ENCODE measurements around the gene SMURF1. TPM values are rescaled to one million over a fixed set of nuclear protein-coding genes. Genes with fewer than 3 reads are reported as not detected.
"Not testable (repeated sequence)": the region's sequence is repeated elsewhere in the genome, so short reads cannot be mapped to it uniquely, and the experiment has no call there.

Gene SMURF1
- total RNA-seq, 3 donors from 2014 or later, result 15.1 to 18.1 (median 17.1) TPM

- not testable (repeated sequence) for H3K9me3 Mint-ChIP-seq; ATAC-seq; H3K4me3 Mint-ChIP-seq; H3K27me3 Mint-ChIP-seq (ENCODE audit: low read depth); DNase-seq
- peaks cover 24% of the 10 kb centered on the region for H3K36me3 Mint-ChIP-seq (ENCODE audit: insufficient read depth)
- H3K4me1 Mint-ChIP-seq (ENCODE audit: low read depth), result peaks cover 62% of the 10 kb centered on the region
These were observed 40.1 kb downstream of the SMURF1 start for GRCh38 chr7:99103836-99104235.

GRCh38 chr7:99102809-99103690, 40.9 kb downstream of the SMURF1 start:
- peaks cover 32% of the 10 kb centered on the region for H3K36me3 Mint-ChIP-seq (ENCODE audit: insufficient read depth)
- H3K27me3 Mint-ChIP-seq (ENCODE audit: low read depth), result no peaks in the 10 kb centered on the region
- peaks cover 18% of the 10 kb centered on the region for H3K9me3 Mint-ChIP-seq
- ATAC-seq (peak; percentile 73 to 76), DNase-seq (no peak)
- H3K4me3 Mint-ChIP-seq, result peak overlapping the region; percentile 25
- peaks cover 64% of the 10 kb centered on the region for H3K4me1 Mint-ChIP-seq (ENCODE audit: low read depth)

- peaks cover 19% of the 10 kb centered on the region for H3K9me3 Mint-ChIP-seq
- no peak for DNase-seq
- H3K4me1 Mint-ChIP-seq (ENCODE audit: low read depth), result peaks cover 61% of the 10 kb centered on the region
- ATAC-seq, result no peak
- H3K36me3 Mint-ChIP-seq (ENCODE audit: insufficient read depth), result peaks cover 37% of the 10 kb centered on the region
- no peaks in the 10 kb centered on the region for H3K27me3 Mint-ChIP-seq (ENCODE audit: low read depth)
- H3K4me3 Mint-ChIP-seq, result no peak overlapping the region
These were observed 41.5 kb downstream of the SMURF1 start for GRCh38 chr7:99102361-99102760.

GRCh38 chr7:99101516-99101915, 42.4 kb downstream of the SMURF1 start:
- peaks cover 60% of the 10 kb centered on the region for H3K4me1 Mint-ChIP-seq (ENCODE audit: low read depth)
- H3K4me3 Mint-ChIP-seq; H3K27me3 Mint-ChIP-seq (ENCODE audit: low read depth); DNase-seq; ATAC-seq: not testable (repeated sequence)
- H3K36me3 Mint-ChIP-seq (ENCODE audit: insufficient read depth), result peaks cover 40% of the 10 kb centered on the region
- H3K9me3 Mint-ChIP-seq, result peaks cover 19% of the 10 kb centered on the region

- H3K36me3 Mint-ChIP-seq (ENCODE audit: insufficient read depth), result peaks cover 42% of the 10 kb centered on the region
- H3K4me3 Mint-ChIP-seq, result no peak overlapping the region
- ATAC-seq (no peak), DNase-seq (no peak)
- peaks cover 56% of the 10 kb centered on the region for H3K4me1 Mint-ChIP-seq (ENCODE audit: low read depth)
- no peaks in the 10 kb centered on the region for H3K27me3 Mint-ChIP-seq (ENCODE audit: low read depth)
- peaks cover 19% of the 10 kb centered on the region for H3K9me3 Mint-ChIP-seq
These were observed 44.3 kb downstream of the SMURF1 start for GRCh38 chr7:99099499-99100077.

- H3K9me3 Mint-ChIP-seq, result peaks cover 19% of the 10 kb centered on the region
- peaks cover 37% of the 10 kb centered on the region for H3K36me3 Mint-ChIP-seq (ENCODE audit: insufficient read depth)
- no peaks in the 10 kb centered on the region for H3K27me3 Mint-ChIP-seq (ENCODE audit: low read depth)
- DNase-seq, result no peak
- no peak for ATAC-seq
- H3K4me1 Mint-ChIP-seq (ENCODE audit: low read depth), result peaks cover 55% of the 10 kb centered on the region
- no peak overlapping the region for H3K4me3 Mint-ChIP-seq
These were observed 44.9 kb downstream of the SMURF1 start for GRCh38 chr7:99098824-99099498.

- Mint-ChIP-seq H3K4me3 (no peak overlapping the region), H3K9me3 (peaks cover 19% of the 10 kb centered on the region), H3K4me1 (ENCODE audit: low read depth) (peaks cover 49% of the 10 kb centered on the region), H3K36me3 (ENCODE audit: insufficient read depth) (peaks cover 36% of the 10 kb centered on the region), H3K27me3 (ENCODE audit: low read depth) (no peaks in the 10 kb centered on the region)
- ATAC-seq (no peak), DNase-seq (no peak)
These were observed 45.6 kb downstream of the SMURF1 start for GRCh38 chr7:99098286-99098823.

GRCh38 chr7:99097730-99098129, 46.2 kb downstream of the SMURF1 start:
- no peak for ATAC-seq
- peaks cover 43% of the 10 kb centered on the region for H3K4me1 Mint-ChIP-seq (ENCODE audit: low read depth)

GRCh38 chr7:99096124-99096887, 47.6 kb downstream of the SMURF1 start:
- ATAC-seq (no peak), DNase-seq (no peak)
- Mint-ChIP-seq H3K27me3 (ENCODE audit: low read depth) (no peaks in the 10 kb centered on the region), H3K9me3 (peaks cover 19% of the 10 kb centered on the region), H3K36me3 (ENCODE audit: insufficient read depth) (peaks cover 36% of the 10 kb centered on the region), H3K4me3 (no peak overlapping the region), H3K4me1 (ENCODE audit: low read depth) (peaks cover 44% of the 10 kb centered on the region)

More at GRCh38 chr7:99097730-99098129, 46.2 kb downstream of the SMURF1 start:
- Mint-ChIP-seq H3K9me3 (peaks cover 19% of the 10 kb centered on the region), H3K4me3 (no peak overlapping the region), H3K27me3 (ENCODE audit: low read depth) (no peaks in the 10 kb centered on the region), H3K36me3 (ENCODE audit: insufficient read depth) (peaks cover 36% of the 10 kb centered on the region)
- DNase-seq, result no peak

GRCh38 chr7:99095698-99096097, 48.2 kb downstream of the SMURF1 start:
- H3K4me1 Mint-ChIP-seq (ENCODE audit: low read depth), result peaks cover 42% of the 10 kb centered on the region

GRCh38 chr7:99094401-99094800, 49.5 kb downstream of the SMURF1 start:
- DNase-seq, result no peak
- peaks cover 38% of the 10 kb centered on the region for H3K4me1 Mint-ChIP-seq (ENCODE audit: low read depth)
- H3K4me3 Mint-ChIP-seq, result no peak overlapping the region
- ATAC-seq, result no peak
- H3K9me3 Mint-ChIP-seq, result peaks cover 11% of the 10 kb centered on the region
- no peaks in the 10 kb centered on the region for H3K27me3 Mint-ChIP-seq (ENCODE audit: low read depth)
- H3K36me3 Mint-ChIP-seq (ENCODE audit: insufficient read depth), result peaks cover 22% of the 10 kb centered on the region

More at GRCh38 chr7:99095698-99096097, 48.2 kb downstream of the SMURF1 start:
- Mint-ChIP-seq H3K4me3 (no peak overlapping the region), H3K27me3 (ENCODE audit: low read depth) (no peaks in the 10 kb centered on the region), H3K36me3 (ENCODE audit: insufficient read depth) (peaks cover 30% of the 10 kb centered on the region), H3K9me3 (peaks cover 18% of the 10 kb centered on the region)
- ATAC-seq, result no peak
- DNase-seq, result no peak

GRCh38 chr7:99092064-99092720, 51.7 kb downstream of the SMURF1 start:
- Mint-ChIP-seq H3K4me3 (no peak overlapping the region), H3K9me3 (no peaks in the 10 kb centered on the region), H3K36me3 (ENCODE audit: insufficient read depth) (peaks cover 15% of the 10 kb centered on the region), H3K4me1 (ENCODE audit: low read depth) (peaks cover 27% of the 10 kb centered on the region), H3K27me3 (ENCODE audit: low read depth) (no peaks in the 10 kb centered on the region)
- DNase-seq (no peak), ATAC-seq (no peak)

- ATAC-seq (no peak), DNase-seq (no peak)
- H3K36me3 Mint-ChIP-seq (ENCODE audit: insufficient read depth), result peaks cover 15% of the 10 kb centered on the region
- peaks cover 18% of the 10 kb centered on the region for H3K4me1 Mint-ChIP-seq (ENCODE audit: low read depth)
- H3K27me3 Mint-ChIP-seq (ENCODE audit: low read depth), result no peaks in the 10 kb centered on the region
- H3K4me3 Mint-ChIP-seq, result no peak overlapping the region
- H3K9me3 Mint-ChIP-seq, result no peaks in the 10 kb centered on the region
These were observed 53.0 kb downstream of the SMURF1 start for GRCh38 chr7:99090771-99091542.
